HepG2 (cell line): Measurements from ENCODE around the gene KRTAP5-9. TPM values are rescaled to one million over a fixed set of nuclear protein-coding genes. Genes with fewer than 3 reads are reported as not detected.

Experiments used
- ATAC-seq: fragments of 200-7000 bp; cut with Tn5 transposase; 3 replicates; pipeline ENCODE4 v1.9.1; 2020; ENCODE audit warnings: mild to moderate bottlenecking, moderate library complexity
- BruUV-seq: library from RNA; stranded (reverse); fragments of 400-500 nt; replicated peaks from 2 replicates; lab custom pipeline; 2021; lab: Mats Ljungman, UMichigan
- CTCF ChIA-PET: fragments of 300-600 bp; formaldehyde crosslinking; extraction: SDS; loops from one replicate; lab custom pipeline; 2021; ENCODE audit warnings: low total read pairs, inconsistent platforms, low intra/inter-chr PET ratio; lab: Yijun Ruan, JAX
- POLR2A ChIA-PET: fragments of 350-600 bp; sonication (Branson Sonifier 250); formaldehyde crosslinking; loops from one replicate; lab custom pipeline; 2020; ENCODE audit warnings: antibody characterized with exemption, inconsistent platforms; lab: Yijun Ruan, JAX
- DNase-seq: peaks from one replicate; pipeline ENCODE4 v3.0.0-alpha.2; 2015; ENCODE audit warnings: low spot score
- FAIRE-seq: peaks from 3 replicates; lab custom pipeline; 2011; peaks lifted over from hg19 to GRCh38; lab: Jason Lieb, UNC
- H2AFZ ChIP-seq: one replicate; pipeline ENCODE4 v1.6.1; 2011; ENCODE audit warnings: low read length, inconsistent platforms
- H3K27ac ChIP-seq: fragments of 300-600 bp; 3 replicates; pipeline ENCODE4 v1.8.0; 2011; ENCODE audit warnings: mixed run types, mild to moderate bottlenecking, mixed read lengths, low read length, inconsistent platforms; ENCODE audit not compliant: insufficient read depth; ENCODE audit errors: extremely low read length
- H3K27me3 ChIP-seq, 2 experiments: fragments of 200-600 bp in 1 of 2; 2 replicates in 1 of 2; 3 replicates in 1 of 2; pipeline versions ENCODE4 v1.6.0 to v1.8.0; 2011; ENCODE audit warnings: low read length in 2 of 2, mild to moderate bottlenecking in 2 of 2, moderate library complexity in 2 of 2, inconsistent platforms in 1 of 2; ENCODE audit not compliant: insufficient read depth in 2 of 2, control insufficient read depth in 1 of 2
- H3K36me3 ChIP-seq, 2 experiments: fragments of 200-600 bp in 1 of 2; replicated peaks in 1 of 2; 2 replicates in 1 of 2; 3 replicates in 1 of 2; pipeline versions ENCODE4 v1.5.1 to v1.8.0; 2011; ENCODE audit warnings: low read length in 2 of 2, inconsistent platforms in 1 of 2; ENCODE audit not compliant: insufficient read depth in 2 of 2, control insufficient read depth in 1 of 2
- H3K4me1 ChIP-seq: 2 replicates; pipeline ENCODE4 v1.5.1; 2012; ENCODE audit warnings: low read length, inconsistent platforms; ENCODE audit not compliant: insufficient read depth
- H3K4me2 ChIP-seq: 2 replicates; pipeline ENCODE4 v1.6.0; 2011; ENCODE audit warnings: low read depth, low read length, inconsistent platforms
- H3K4me3 ChIP-seq, 3 experiments: fragments of 200-600 bp in 1 of 3; sonication (generic), shearing (Covaris generic) in 1 of 3; replicated peaks in 1 of 3; 2 replicates each; pipeline ENCODE4 v1.5.1; 2011 to 2016; ENCODE audit warnings: low read length in 3 of 3, inconsistent platforms in 2 of 3, low read depth in 2 of 3, mild to moderate bottlenecking in 2 of 3, control low read depth in 1 of 3, mixed read lengths in 1 of 3; ENCODE audit not compliant: insufficient read depth in 1 of 3
- H3K79me2 ChIP-seq: one replicate; pipeline ENCODE4 v1.6.1; 2011; ENCODE audit warnings: low read length, inconsistent platforms; ENCODE audit not compliant: insufficient read depth
- H3K9ac ChIP-seq: 2 replicates; pipeline ENCODE4 v1.6.0; 2011; ENCODE audit warnings: mild to moderate bottlenecking, low read depth, low read length, inconsistent platforms; ENCODE audit not compliant: insufficient read depth
- H3K9me3 ChIP-seq: 2 replicates; pipeline ENCODE4 v1.5.1; 2012; ENCODE audit warnings: mild to moderate bottlenecking, low read length
- H4K20me1 ChIP-seq: 2 replicates; pipeline ENCODE4 v1.6.0; 2011; ENCODE audit warnings: inconsistent platforms, mild to moderate bottlenecking, low read length, moderate library complexity; ENCODE audit not compliant: insufficient read depth
- DRAP1 ChIP-seq: IDR thresholded peaks from 2 replicates; pipeline ENCODE4 v1.6.1; 2016; ENCODE audit warnings: missing genetic modification reagents, missing compliant biosample characterization
- ETV5 ChIP-seq: IDR thresholded peaks from 2 replicates; pipeline ENCODE4 v1.6.1; 2018; ENCODE audit warnings: missing biosample characterization, missing genetic modification reagents, inconsistent platforms, borderline replicate concordance
- FOXA1 ChIP-seq, 2 experiments: fragments of 450-650 bp in 1 of 2; sonication (generic) in 1 of 2; formaldehyde crosslinking in 1 of 2; IDR thresholded peaks; 2 replicates each; pipeline versions ENCODE4 v1.4.0 to v1.6.1; 2016 to 2020; ENCODE audit warnings: missing genetic modification reagents in 1 of 2
- HDAC6 ChIP-seq: fragments of 200-600 bp; sonication (generic); IDR thresholded peaks from 2 replicates; pipeline ENCODE4 v1.7.0; 2017; ENCODE audit warnings: mild to moderate bottlenecking, antibody characterized with exemption, low read length, low read depth
- HOXA9 ChIP-seq: sonication (generic); formaldehyde crosslinking; IDR thresholded peaks from 2 replicates; pipeline ENCODE4 v1.8.1; 2022; ENCODE audit warnings: missing genetic modification reagents, mild to moderate bottlenecking, moderate library complexity, borderline replicate concordance
- NBN ChIP-seq: fragments of 450-650 bp; conservative IDR thresholded peaks from 2 replicates; pipeline ENCODE4 v1.6.1; 2017
- PRDM4 ChIP-seq: sonication (generic); formaldehyde crosslinking; IDR thresholded peaks from 2 replicates; pipeline ENCODE4 v1.9.0; 2021; ENCODE audit warnings: missing genetic modification reagents, borderline replicate concordance
- THYN1 ChIP-seq: sonication (generic); formaldehyde crosslinking; IDR thresholded peaks from 2 replicates; pipeline ENCODE4 v1.8.1; 2023; ENCODE audit warnings: low read depth, mild to moderate bottlenecking, moderate library complexity, missing genetic modification reagents, borderline replicate concordance
- XBP1 ChIP-seq: sonication (generic); formaldehyde crosslinking; IDR thresholded peaks from 2 replicates; pipeline ENCODE4 v1.5.0; 2020; ENCODE audit warnings: missing genetic modification reagents
- ZNF326 ChIP-seq: sonication (generic); formaldehyde crosslinking; IDR thresholded peaks from 2 replicates; pipeline ENCODE4 v1.4.0; 2020; ENCODE audit warnings: missing genetic modification reagents, borderline replicate concordance
- ZNF704 ChIP-seq: sonication (generic); formaldehyde crosslinking; IDR thresholded peaks from 2 replicates; pipeline ENCODE4 v1.8.1; 2023; ENCODE audit warnings: mild to moderate bottlenecking, inconsistent platforms, moderate library complexity, missing genetic modification reagents, borderline replicate concordance
- ZNF75D ChIP-seq: sonication (generic); formaldehyde crosslinking; IDR thresholded peaks from 2 replicates; pipeline ENCODE4 v1.8.1; 2023; ENCODE audit warnings: missing genetic modification reagents, mild to moderate bottlenecking, borderline replicate concordance
- WGBS: methylation state at CpG from one replicate; pipeline ENCODE4 v1.1.6; 2017; ENCODE audit warnings: low lambda C conversion rate; 5-methylcytosine and 5-hydroxymethylcytosine counted together
- in situ Hi-C: cut with HindIII; loops from 2 replicates; pipeline ENCODE4 v1.10.0; 2017; ENCODE audit warnings: low pct_unique_long_range_greater_than_20kb; ENCODE audit not compliant: extremely low pct_ligation_motif_present
- intact Hi-C: fragments of 100-400 bp; cut with micrococcal nuclease; formaldehyde crosslinking; loops from one replicate; pipeline ENCODE4 v1.10.0; 2022; ENCODE audit not compliant: unreplicated experiment
- polyA plus RNA-seq, 8 experiments: library from polyadenylated mRNA; depleted of rRNA in 3 of 8; stranded (reverse) in 7 of 8; unstranded in 1 of 8; fragments of >200 nt; fragmentation: Illumina TruSeq in 4 of 8; extraction: Trizol in 4 of 8; gene quantifications; 2 replicates each; pipeline versions ENCODE4 v1.2.1 to v1.2.3, GENCODE V29; 2011 to 2016; ENCODE audit warnings: low read depth in 4 of 8, missing spikeins in 1 of 8, mixed read lengths in 1 of 8; ENCODE audit not compliant: insufficient read depth in 1 of 8
- total RNA-seq, 5 experiments: library from RNA; depleted of rRNA; stranded (reverse); fragments of >200 nt; fragmentation: Illumina TruSeq; extraction: Trizol; gene quantifications; 2 replicates each; pipeline ENCODE4 v1.2.3, GENCODE V29; 2016; ENCODE audit warnings: low read depth in 1 of 5
- TF ChIP-seq, protein P1 (sequence below): sonication (generic); formaldehyde crosslinking; IDR thresholded peaks from 2 replicates; pipeline ENCODE4 v1.5.0; 2020; ENCODE audit warnings: missing genetic modification reagents, mild to moderate bottlenecking, borderline replicate concordance

KRTAP5-9 gene
- total and polyA plus RNA-seq, 2 of the 13 experiments (the other 11 are each of a cell fraction or from before 2014, with no cell fraction given): 0.09 TPM; not detected in 1

DNA sequence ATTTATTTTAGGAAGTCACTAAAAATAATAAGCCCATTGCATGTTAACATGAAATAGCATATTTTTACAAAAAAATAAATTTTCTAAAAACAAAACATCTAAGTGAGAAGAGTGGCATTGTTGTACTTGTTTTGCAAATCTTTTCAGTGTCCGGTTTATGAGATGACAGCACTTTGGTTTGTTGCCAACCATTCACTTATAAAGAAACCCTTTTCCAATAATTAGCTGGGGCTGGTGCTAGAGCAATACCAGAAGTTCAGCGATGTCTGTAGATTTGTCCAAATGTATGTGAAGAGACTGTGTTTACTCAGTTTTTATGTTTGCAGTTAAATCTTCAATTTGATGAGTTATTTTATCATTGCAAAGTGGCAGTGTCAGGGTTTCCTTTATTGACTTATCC, 43.2 kb upstream of the KRTAP5-9 start:
- in situ Hi-C loops: no loop called here
- no peak overlapping the region for H3K4me3 ChIP-seq
- POLR2A ChIA-PET: no interaction called here
- no peaks in the 10 kb centered on the region for H3K27me3 ChIP-seq
- peaks cover 3 to 10% of the 10 kb centered on the region in 2 experiments; a peak in 3 of 5 replicates for H3K36me3 ChIP-seq
- DNase-seq: no peak
- no peaks in the 10 kb centered on the region for H3K4me1 ChIP-seq
- 91% methylated on average over 2 of the region's 2 CpGs for WGBS
- no peak overlapping the region for H3K9ac ChIP-seq
- intact Hi-C loops: no loop called here
- no peak for TF ChIP-seq NBN
- no peak for TF ChIP-seq PRDM4 (CRISPR knock-in tag)
- no peak for TF ChIP-seq ZNF326 (CRISPR knock-in tag)
- no peak for TF ChIP-seq ZNF75D (CRISPR knock-in tag)
- no peak for TF ChIP-seq ETV5
- TF ChIP-seq HDAC6: no peak
- TF ChIP-seq FOXA1 (IDR thresholded peaks at IDR 0.05): no peak
- TF ChIP-seq FOXA1 (CRISPR knock-in tag; IDR thresholded peaks at IDR 0.05): no peak
- TF ChIP-seq ZNF704: no peak
- TF ChIP-seq HOXA9: no peak
- TF ChIP-seq XBP1 (CRISPR knock-in tag): no peak
- TF ChIP-seq DRAP1 (CRISPR knock-in tag): no peak
- TF ChIP-seq THYN1 (CRISPR knock-in tag): no peak
- TF ChIP-seq, protein P1, sequence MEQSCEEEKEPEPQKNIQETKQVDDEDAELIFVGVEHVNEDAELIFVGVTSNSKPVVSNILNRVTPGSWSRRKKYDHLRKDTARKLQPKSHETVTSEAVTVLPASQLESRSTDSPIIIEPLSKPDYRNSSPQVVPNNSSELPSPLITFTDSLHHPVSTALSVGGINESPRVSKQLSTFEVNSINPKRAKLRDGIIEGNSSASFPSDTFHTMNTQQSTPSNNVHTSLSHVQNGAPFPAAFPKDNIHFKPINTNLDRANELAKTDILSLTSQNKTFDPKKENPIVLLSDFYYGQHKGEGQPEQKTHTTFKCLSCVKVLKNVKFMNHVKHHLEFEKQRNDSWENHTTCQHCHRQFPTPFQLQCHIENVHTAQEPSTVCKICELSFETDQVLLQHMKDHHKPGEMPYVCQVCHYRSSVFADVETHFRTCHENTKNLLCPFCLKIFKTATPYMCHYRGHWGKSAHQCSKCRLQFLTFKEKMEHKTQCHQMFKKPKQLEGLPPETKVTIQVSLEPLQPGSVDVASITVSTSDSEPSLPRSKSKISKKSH (CRISPR knock-in tag): no peak
- TF ChIP-seq, all 625 proteins: peak for 0
- Histone ChIP-seq H3K79me2 (no peaks in the 10 kb centered on the region), H2AFZ (no peak overlapping the region), H3K4me2 (no peak overlapping the region), H3K9me3 (no peaks in the 10 kb centered on the region), H3K27ac (no peak overlapping the region), H4K20me1 (no peaks in the 10 kb centered on the region)
- FAIRE-seq (no peak), ATAC-seq (no peak)
- CTCF ChIA-PET: no interaction called here
- no TSS peak for BruUV-seq
